ENCODE results near the gene TCTN1.
"Not testable (repeated sequence)": the region's sequence is repeated elsewhere in the genome, so short reads cannot be mapped to it uniquely, and the experiment has no call there.

Gene TCTN1

DNA sequence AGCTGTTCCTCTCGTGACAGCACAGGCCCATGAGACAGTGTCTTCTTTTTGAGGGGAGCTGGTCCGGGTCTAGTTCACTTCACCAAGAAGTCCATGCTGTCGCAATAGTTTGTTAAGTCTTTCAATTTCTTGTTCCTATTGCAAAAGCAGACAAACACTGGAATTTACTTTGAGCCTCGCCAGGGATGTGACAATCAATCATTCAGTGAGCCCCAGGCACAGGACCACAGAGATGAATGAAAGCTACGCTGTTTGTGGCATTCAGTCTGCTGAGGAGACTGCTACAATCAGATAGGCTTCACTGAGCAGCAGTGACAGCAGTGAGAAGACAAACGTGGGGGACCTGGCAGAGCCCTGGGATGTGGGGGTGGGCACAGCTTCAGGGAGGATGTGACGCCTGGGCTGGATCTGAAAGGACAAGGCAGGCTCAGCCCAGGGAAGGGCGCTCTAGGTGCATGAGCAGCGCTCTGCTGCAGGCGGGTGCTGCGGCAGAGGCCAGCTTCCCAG, 35.5 kb downstream of the TCTN1 start:
- H3K27me3 ChIP-seq (ENCODE audit: insufficient read depth, low read length) = no peaks in the 10 kb centered on the region
- H3K9ac ChIP-seq (ENCODE audit: low read length) = peak overlapping the region; percentile 59
- peaks cover 58% of the 10 kb centered on the region for H3K36me3 ChIP-seq (ENCODE audit: insufficient read depth, low read length)
- H3K79me2 ChIP-seq (ENCODE audit: insufficient read depth, low read length) = no peaks in the 10 kb centered on the region
- no peak overlapping the region for H3K4me3 ChIP-seq (ENCODE audit: low read depth, low read length, poor library complexity, severe bottlenecking)
- peak overlapping the region; percentile 97 for H3K27ac ChIP-seq (ENCODE audit: low read depth, low read length, poor library complexity, severe bottlenecking)
- H3K4me2 ChIP-seq (ENCODE audit: low read length) = peak overlapping the region; percentile 25
- peaks cover 70% of the 10 kb centered on the region for H3K4me1 ChIP-seq (ENCODE audit: insufficient read depth, low read length, severe bottlenecking)
- H3F3A ChIP-seq (ENCODE audit: insufficient read depth, low read length) = 0 out of 2 replicates have a peak, but pooled peaks cover 9% of the 10 kb centered on the region
- no peaks in the 10 kb centered on the region for H3K9me3 ChIP-seq (ENCODE audit: low read length)
- no peaks in the 10 kb centered on the region for H4K20me1 ChIP-seq (ENCODE audit: insufficient read depth, low read length)
- TF ChIP-seq, protein P1, sequence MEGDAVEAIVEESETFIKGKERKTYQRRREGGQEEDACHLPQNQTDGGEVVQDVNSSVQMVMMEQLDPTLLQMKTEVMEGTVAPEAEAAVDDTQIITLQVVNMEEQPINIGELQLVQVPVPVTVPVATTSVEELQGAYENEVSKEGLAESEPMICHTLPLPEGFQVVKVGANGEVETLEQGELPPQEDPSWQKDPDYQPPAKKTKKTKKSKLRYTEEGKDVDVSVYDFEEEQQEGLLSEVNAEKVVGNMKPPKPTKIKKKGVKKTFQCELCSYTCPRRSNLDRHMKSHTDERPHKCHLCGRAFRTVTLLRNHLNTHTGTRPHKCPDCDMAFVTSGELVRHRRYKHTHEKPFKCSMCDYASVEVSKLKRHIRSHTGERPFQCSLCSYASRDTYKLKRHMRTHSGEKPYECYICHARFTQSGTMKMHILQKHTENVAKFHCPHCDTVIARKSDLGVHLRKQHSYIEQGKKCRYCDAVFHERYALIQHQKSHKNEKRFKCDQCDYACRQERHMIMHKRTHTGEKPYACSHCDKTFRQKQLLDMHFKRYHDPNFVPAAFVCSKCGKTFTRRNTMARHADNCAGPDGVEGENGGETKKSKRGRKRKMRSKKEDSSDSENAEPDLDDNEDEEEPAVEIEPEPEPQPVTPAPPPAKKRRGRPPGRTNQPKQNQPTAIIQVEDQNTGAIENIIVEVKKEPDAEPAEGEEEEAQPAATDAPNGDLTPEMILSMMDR (IDR thresholded peaks at IDR 0.05; ENCODE audit: low read length) = no peak
- no peak for TF ChIP-seq EZH2 (IDR thresholded peaks at IDR 0.05; ENCODE audit: borderline replicate concordance, low read length)
- H2AFZ ChIP-seq (ENCODE audit: low read length) = no peak overlapping the region
- no peaks in the 10 kb centered on the region for H3K9me2 ChIP-seq (ENCODE audit: low read depth, low read length)

DNA sequence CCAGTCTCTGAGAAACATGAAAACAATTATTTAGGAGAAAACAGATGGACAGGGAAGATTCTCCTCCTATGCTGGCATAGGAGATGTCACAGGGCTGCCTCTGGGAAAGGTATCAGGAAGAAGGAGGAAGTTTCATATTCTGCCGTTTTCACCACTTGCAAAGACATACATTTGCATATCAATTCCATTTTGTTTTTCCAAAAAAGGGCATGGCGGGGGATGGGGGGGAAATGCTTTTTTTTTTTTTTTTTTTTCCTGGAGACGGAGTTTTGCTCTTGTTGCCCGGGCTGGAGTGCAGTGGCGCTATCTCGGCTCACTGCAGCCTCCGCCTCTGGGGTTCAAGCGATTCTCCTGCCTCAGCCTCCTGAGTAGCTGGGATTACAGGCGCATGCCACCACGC, 40.3 kb downstream of the TCTN1 start:
- not testable (repeated sequence) for H3K4me2 ChIP-seq (ENCODE audit: low read length); H3K9me3 ChIP-seq (ENCODE audit: low read length); H3K9ac ChIP-seq (ENCODE audit: low read length); H3K9me2 ChIP-seq (ENCODE audit: low read depth, low read length); H3K4me3 ChIP-seq (ENCODE audit: low read depth, low read length, poor library complexity, severe bottlenecking); H4K20me1 ChIP-seq (ENCODE audit: insufficient read depth, low read length); H3K27me3 ChIP-seq (ENCODE audit: insufficient read depth, low read length); H3K79me2 ChIP-seq (ENCODE audit: insufficient read depth, low read length); H3F3A ChIP-seq (ENCODE audit: insufficient read depth, low read length); H2AFZ ChIP-seq (ENCODE audit: low read length)
- Histone ChIP-seq H3K36me3 (ENCODE audit: insufficient read depth, low read length) (peaks cover 62% of the 10 kb centered on the region), H3K27ac (ENCODE audit: low read depth, low read length, poor library complexity, severe bottlenecking) (peak overlapping the region; percentile 51), H3K4me1 (ENCODE audit: insufficient read depth, low read length, severe bottlenecking) (peaks cover 46% of the 10 kb centered on the region)

DNA sequence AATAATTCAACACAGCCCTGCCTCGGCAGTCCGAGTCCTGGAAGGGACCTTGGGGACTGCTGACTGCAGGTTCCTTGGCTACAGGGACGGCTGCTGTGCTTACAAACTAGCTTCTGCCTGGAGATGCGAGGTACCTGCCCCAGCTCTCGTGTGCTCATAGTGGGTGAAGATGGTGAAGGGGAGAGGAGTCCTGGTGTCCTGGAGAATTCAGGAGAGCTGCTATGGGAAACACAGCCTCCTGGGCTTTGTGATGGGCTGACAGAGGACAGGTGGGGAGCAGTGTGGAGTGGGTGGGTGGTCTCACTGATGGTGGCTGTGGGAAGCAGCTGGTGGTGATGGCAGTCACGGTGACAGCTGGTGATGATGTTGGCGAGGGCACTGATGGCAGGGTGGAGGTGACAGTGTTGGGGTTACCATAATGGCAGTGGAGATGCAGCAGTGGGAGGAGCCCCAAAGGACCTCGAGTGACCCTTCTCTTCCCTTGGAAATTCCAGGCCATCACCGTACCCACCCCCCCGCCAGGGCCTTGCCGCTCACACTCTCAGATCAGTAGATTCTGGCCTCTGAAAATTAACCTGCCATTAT, 42.2 kb downstream of the TCTN1 start:
- Histone ChIP-seq H3K27ac (ENCODE audit: low read depth, low read length, poor library complexity, severe bottlenecking) (peak overlapping the region; percentile 65), H3K4me3 (ENCODE audit: low read depth, low read length, poor library complexity, severe bottlenecking) (no peak overlapping the region), H3K36me3 (ENCODE audit: insufficient read depth, low read length) (peaks cover 56% of the 10 kb centered on the region)

More for the DNA sequence above, 42.2 kb downstream of the TCTN1 start:
- TF ChIP-seq, protein P1 (IDR thresholded peaks at IDR 0.05; ENCODE audit: low read length) = no peak
- no peak for TF ChIP-seq EZH2 (IDR thresholded peaks at IDR 0.05; ENCODE audit: borderline replicate concordance, low read length)
- H3F3A ChIP-seq (ENCODE audit: insufficient read depth, low read length) = no peaks in the 10 kb centered on the region
- H3K9ac ChIP-seq (ENCODE audit: low read length) = no peak overlapping the region; the same call in 1 of the 2 replicates
- no peak overlapping the region for H2AFZ ChIP-seq (ENCODE audit: low read length)
- H3K27me3 ChIP-seq (ENCODE audit: insufficient read depth, low read length) = no peaks in the 10 kb centered on the region
- H3K4me1 ChIP-seq (ENCODE audit: insufficient read depth, low read length, severe bottlenecking) = peaks cover 56% of the 10 kb centered on the region
- no peak overlapping the region for H3K4me2 ChIP-seq (ENCODE audit: low read length)
- no peaks in the 10 kb centered on the region for H4K20me1 ChIP-seq (ENCODE audit: insufficient read depth, low read length)
- no peaks in the 10 kb centered on the region for H3K9me2 ChIP-seq (ENCODE audit: low read depth, low read length)
- H3K9me3 ChIP-seq (ENCODE audit: low read length) = no peaks in the 10 kb centered on the region
- H3K79me2 ChIP-seq (ENCODE audit: insufficient read depth, low read length) = peaks cover 6% of the 10 kb centered on the region; the same call in 1 of the 2 replicates
